ENCODE measurements around the gene SLC27A1.
"Not testable (repeated sequence)": the region's sequence is repeated elsewhere in the genome, so short reads cannot be mapped to it uniquely, and the experiment has no call there.

Gene SLC27A1

DNA sequence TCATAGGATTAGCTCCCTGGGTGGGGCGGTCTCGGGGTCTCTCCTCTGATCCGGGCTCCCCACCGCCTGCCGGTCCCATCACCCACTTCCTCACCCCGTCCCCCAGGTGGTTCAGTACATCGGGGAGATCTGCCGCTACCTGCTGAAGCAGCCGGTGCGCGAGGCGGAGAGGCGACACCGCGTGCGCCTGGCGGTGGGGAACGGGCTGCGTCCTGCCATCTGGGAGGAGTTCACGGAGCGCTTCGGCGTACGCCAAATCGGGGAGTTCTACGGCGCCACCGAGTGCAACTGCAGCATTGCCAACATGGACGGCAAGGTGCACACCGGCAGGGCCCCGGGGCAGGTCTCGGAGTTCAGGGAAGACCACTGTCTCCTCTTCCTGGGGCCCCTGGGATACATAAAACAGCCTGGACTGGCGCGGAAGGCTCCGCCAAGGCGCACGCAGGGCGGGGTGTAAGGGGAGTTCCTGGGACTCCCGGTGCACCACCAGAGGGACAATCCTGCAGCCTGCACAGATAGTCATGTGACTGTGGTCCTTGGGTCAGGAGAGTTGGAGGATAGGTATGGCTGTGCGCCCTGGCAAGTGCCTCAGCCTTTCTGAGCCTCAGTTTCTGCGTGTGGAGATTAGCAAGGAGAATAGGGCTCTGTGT lies 26.9 kb downstream of the SLC27A1 start:
- no peak for DNase-seq (ENCODE audit: low spot score)
- in situ Hi-C loops (cut with MboI; ENCODE audit: low pct_unique_long_range_greater_than_20kb, low sequenced_read_pairs, unreplicated experiment), result no loop called here
- TF ChIP-seq, protein P1, sequence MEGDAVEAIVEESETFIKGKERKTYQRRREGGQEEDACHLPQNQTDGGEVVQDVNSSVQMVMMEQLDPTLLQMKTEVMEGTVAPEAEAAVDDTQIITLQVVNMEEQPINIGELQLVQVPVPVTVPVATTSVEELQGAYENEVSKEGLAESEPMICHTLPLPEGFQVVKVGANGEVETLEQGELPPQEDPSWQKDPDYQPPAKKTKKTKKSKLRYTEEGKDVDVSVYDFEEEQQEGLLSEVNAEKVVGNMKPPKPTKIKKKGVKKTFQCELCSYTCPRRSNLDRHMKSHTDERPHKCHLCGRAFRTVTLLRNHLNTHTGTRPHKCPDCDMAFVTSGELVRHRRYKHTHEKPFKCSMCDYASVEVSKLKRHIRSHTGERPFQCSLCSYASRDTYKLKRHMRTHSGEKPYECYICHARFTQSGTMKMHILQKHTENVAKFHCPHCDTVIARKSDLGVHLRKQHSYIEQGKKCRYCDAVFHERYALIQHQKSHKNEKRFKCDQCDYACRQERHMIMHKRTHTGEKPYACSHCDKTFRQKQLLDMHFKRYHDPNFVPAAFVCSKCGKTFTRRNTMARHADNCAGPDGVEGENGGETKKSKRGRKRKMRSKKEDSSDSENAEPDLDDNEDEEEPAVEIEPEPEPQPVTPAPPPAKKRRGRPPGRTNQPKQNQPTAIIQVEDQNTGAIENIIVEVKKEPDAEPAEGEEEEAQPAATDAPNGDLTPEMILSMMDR (IDR thresholded peaks at IDR 0.05; ENCODE audit: extremely low read depth, insufficient read depth, missing control alignments), result no peak

DNA sequence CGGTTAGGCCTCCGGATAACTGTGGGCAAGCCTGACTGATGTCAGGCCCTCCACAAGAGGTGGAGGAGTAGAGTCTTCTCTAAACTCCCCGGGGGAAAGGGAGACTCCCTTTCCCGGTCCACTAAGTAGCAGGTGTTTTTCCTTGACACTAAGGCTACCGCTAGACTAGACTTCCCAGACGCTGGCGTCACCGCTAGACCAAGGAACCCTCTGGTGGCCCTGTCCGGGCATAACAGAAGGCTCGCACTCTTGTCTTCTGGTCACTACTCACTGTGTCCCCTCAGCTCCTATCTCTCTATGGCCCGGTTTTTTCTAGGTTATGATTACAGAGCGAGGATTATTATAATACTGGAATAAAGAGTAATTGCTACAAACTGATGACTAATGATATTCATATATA lies 28.7 kb downstream of the SLC27A1 start:
- DNase-seq (ENCODE audit: low spot score); in situ Hi-C loops (cut with MboI; ENCODE audit: low pct_unique_long_range_greater_than_20kb, low sequenced_read_pairs, unreplicated experiment): not testable (repeated sequence)

DNA sequence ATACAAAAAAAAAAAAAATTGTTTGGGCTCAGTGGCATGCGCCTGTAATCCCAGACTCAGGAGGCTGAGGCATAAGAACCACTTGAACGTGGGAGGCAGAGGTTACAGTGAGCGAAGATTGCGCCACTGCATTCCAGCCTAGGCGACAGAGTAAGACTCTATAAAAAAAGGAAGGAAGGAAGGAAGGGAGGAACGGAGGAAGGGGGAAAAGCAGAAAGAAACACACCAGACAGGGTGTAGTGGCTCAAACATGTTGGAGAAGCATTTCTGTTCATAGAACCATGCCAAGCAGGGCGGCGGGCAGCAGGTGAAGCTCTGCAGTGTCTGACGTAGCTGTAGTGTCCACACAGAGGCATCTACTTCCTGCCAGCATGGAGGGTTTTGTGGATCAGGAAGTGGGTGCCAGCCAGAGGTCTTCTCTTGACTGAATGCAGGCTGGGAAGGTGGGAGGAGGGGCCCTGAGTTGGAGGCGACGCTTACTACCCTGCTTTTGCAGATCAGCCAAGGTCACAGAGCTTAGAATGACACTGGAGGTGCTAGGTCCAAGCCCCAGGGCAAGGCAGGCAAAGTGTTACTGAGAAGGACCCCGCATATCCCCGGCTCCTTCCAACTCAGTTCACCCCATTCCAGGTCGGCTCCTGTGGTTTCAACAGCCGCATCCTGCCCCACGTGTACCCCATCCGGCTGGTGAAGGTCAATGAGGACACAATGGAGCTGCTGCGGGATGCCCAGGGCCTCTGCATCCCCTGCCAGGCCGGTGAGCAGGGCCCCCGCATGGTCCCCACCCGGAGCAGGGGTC lies 29.5 kb downstream of the SLC27A1 start:
- DNase-seq (ENCODE audit: low spot score), result no peak
- in situ Hi-C loops (cut with MboI; ENCODE audit: low pct_unique_long_range_greater_than_20kb, low sequenced_read_pairs, unreplicated experiment), result no loop called here
- TF ChIP-seq, protein P1 (IDR thresholded peaks at IDR 0.05; ENCODE audit: extremely low read depth, insufficient read depth, missing control alignments), result no peak

DNA sequence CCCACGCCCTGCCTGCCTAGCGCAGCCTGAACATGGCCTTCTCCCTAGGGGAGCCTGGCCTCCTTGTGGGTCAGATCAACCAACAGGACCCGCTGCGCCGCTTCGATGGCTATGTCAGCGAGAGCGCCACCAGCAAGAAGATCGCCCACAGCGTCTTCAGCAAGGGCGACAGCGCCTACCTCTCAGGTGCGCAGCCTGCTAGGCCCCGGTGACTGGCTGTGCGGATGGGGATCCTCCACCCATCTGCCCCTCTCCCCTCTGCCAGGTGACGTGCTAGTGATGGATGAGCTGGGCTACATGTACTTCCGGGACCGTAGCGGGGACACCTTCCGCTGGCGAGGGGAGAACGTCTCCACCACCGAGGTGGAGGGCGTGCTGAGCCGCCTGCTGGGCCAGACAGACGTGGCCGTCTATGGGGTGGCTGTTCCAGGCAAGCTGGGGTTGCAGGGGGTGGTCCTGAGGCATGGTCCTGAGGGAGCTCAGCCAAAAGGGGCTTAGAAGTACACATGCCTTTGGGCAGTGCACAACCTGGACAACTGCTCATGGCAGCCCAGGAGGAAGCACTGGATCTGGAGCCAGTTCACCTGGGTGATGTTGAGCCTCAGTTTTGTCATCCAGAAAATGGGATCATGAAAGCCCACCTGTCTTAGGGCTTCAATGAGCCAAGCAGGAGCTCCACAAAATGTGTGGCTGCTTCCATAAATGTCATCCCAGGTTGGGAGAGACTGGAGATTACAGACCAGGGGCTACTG lies 30.3 kb downstream of the SLC27A1 start:
- TF ChIP-seq, protein P1 (IDR thresholded peaks at IDR 0.05; ENCODE audit: extremely low read depth, insufficient read depth, missing control alignments), result no peak
- in situ Hi-C loops (cut with MboI; ENCODE audit: low pct_unique_long_range_greater_than_20kb, low sequenced_read_pairs, unreplicated experiment), result no loop called here
- no peak for DNase-seq (ENCODE audit: low spot score)

DNA sequence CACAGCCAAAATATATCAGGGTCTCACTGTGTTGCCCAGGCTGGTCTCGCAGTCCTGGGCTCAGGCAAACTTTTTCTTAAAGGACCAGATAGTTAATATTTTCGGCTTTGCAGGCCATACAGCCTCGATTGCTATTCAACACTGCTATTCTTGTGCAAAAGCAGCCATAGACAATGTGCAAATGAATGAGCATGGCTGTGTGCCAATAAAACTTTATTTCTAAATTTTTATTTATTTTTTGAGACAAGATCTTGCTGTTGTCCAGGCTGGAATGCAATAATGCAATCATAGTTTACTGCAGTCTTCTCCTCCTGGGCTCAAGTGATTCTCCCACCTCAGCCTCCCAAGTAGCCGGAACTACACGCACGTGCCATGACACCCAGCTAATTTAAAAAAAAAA lies 32.9 kb downstream of the SLC27A1 start:
- TF ChIP-seq, protein P1 (IDR thresholded peaks at IDR 0.05; ENCODE audit: extremely low read depth, insufficient read depth, missing control alignments), result no peak
- DNase-seq (ENCODE audit: low spot score), result no peak
- in situ Hi-C loops (cut with MboI; ENCODE audit: low pct_unique_long_range_greater_than_20kb, low sequenced_read_pairs, unreplicated experiment), result no loop called here

DNA sequence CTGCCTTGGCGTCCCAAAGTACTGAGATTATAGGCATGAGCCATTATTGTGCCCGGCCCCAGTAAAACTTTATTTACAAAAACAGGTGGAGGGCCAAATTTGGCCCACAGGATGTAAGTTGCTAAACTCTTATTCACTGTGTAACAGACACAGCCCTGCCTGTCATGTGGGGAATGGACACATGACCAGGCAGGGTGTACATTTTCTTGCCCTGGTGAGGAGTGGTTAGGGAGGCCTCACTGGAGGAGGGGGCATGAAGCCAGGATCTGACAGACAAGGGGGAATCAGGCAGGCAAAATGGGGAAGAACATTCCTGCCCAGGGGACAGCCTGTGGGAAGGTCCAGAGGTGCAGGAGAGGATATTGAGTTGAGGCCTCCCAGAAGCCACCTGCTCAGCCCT lies 33.7 kb downstream of the SLC27A1 start:
- in situ Hi-C loops (cut with MboI; ENCODE audit: low pct_unique_long_range_greater_than_20kb, low sequenced_read_pairs, unreplicated experiment), result no loop called here
- no peak for DNase-seq (ENCODE audit: low spot score)
- TF ChIP-seq, protein P1 (IDR thresholded peaks at IDR 0.05; ENCODE audit: extremely low read depth, insufficient read depth, missing control alignments), result no peak

DNA sequence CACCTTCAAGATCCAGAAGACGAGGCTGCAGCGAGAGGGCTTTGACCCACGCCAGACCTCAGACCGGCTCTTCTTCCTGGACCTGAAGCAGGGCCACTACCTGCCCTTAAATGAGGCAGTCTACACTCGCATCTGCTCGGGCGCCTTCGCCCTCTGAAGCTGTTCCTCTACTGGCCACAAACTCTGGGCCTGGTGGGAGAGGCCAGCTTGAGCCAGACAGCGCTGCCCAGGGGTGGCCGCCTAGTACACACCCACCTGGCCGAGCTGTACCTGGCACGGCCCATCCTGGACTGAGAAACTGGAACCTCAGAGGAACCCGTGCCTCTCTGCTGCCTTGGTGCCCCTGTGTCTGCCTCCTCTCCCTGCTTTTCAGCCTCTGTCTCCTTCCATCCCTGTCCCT lies 34.1 kb downstream of the SLC27A1 start:
- DNase-seq (ENCODE audit: low spot score), result no peak
- in situ Hi-C loops (cut with MboI; ENCODE audit: low pct_unique_long_range_greater_than_20kb, low sequenced_read_pairs, unreplicated experiment), result no loop called here
- TF ChIP-seq, protein P1 (IDR thresholded peaks at IDR 0.05; ENCODE audit: extremely low read depth, insufficient read depth, missing control alignments), result no peak

Measured in GM13977 (cell line).